ENCODE data around the gene XCL2.

- TF ChIP-seq CTCF (IDR thresholded peaks at IDR 0.05): no peak
- no peak for TF ChIP-seq EZH2phosphoT487 (IDR thresholded peaks at IDR 0.05)
These were observed 10.1 kb upstream of the XCL2 start for GRCh38 chr1:168553680-168554553.

Measured in neural progenitor cell (in vitro differentiated cells).